ENCODE data around the gene FAAP100. TPM values are rescaled to one million over a fixed set of nuclear protein-coding genes. Genes with fewer than 3 reads are reported as not detected.

FAAP100 gene
- total RNA-seq, 1 donor, result 31.7 TPM

DNA sequence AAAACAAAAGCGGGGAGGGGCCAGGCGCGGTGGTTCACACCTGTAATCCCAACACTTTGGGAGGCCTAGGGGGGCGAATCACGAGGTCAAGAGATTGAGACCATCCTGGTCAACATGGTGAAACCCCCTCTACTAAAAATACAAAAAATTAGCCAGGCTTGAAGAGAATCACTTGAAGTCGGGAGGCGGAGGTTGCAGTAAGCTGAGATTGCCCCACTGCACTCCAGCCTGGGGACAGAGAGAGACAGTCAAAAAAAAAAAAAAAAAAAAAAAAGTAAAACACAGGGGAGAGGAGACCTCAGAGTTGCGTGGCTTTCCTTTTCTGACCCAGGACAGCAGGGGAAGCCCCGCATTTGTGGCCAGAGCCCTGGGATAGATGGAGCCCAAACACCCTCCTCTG lies 59.4 kb downstream of the FAAP100 start:
- no peak for DNase-seq (ENCODE audit: low read depth)
- TF ChIP-seq, protein P1, sequence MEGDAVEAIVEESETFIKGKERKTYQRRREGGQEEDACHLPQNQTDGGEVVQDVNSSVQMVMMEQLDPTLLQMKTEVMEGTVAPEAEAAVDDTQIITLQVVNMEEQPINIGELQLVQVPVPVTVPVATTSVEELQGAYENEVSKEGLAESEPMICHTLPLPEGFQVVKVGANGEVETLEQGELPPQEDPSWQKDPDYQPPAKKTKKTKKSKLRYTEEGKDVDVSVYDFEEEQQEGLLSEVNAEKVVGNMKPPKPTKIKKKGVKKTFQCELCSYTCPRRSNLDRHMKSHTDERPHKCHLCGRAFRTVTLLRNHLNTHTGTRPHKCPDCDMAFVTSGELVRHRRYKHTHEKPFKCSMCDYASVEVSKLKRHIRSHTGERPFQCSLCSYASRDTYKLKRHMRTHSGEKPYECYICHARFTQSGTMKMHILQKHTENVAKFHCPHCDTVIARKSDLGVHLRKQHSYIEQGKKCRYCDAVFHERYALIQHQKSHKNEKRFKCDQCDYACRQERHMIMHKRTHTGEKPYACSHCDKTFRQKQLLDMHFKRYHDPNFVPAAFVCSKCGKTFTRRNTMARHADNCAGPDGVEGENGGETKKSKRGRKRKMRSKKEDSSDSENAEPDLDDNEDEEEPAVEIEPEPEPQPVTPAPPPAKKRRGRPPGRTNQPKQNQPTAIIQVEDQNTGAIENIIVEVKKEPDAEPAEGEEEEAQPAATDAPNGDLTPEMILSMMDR (IDR thresholded peaks at IDR 0.05; ENCODE audit: insufficient read depth, low read length), result no peak
- no peak overlapping the region for H3K4me3 ChIP-seq (ENCODE audit: low read depth, low read length)

DNA sequence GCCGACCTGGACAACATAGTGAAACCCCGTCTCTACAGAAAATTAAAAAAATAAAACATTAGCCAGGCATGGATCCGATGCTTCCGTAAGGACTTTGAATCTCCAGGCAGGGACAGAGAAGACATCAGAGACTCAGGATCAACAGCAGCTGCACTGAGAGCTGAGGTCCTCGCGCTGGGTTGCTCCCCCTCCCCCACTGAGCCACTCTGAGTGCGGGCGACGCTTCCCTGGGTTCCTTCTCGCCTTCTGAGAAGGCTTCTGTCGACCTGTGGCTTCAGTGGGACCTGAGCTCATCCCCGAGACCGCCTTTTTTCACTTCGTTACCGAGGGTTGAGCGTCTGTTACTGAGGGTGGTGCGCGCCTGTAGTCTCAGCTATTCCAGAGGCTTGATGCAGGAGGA lies 60.0 kb downstream of the FAAP100 start:
- TF ChIP-seq, protein P1 (IDR thresholded peaks at IDR 0.05; ENCODE audit: insufficient read depth, low read length), result no peak
- no peak overlapping the region for H3K4me3 ChIP-seq (ENCODE audit: low read depth, low read length)
- no peak for DNase-seq (ENCODE audit: low read depth)

DNA sequence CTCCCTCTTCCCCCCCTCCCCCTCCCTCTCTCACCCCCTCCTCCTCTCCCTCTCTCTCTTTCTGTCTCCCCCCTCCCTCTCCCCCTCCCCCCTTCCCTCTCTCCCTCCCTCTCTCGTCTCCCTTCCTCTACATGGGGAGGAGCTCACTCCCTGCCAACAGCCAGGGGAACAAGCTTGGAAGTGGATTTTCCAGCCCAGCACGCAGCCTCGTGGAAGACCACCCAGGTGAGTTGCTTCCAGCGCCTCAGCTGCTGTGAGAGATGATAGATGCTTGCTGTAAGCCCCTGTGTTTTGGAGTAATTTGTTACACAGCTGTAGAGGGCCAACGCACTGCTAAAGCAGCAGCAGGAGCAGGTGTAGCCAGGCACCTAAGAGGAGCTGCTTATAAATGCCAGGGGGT lies 60.4 kb downstream of the FAAP100 start:
- DNase-seq (ENCODE audit: low read depth), result no peak
- H3K4me3 ChIP-seq (ENCODE audit: low read depth, low read length), result no peak overlapping the region
- TF ChIP-seq, protein P1 (IDR thresholded peaks at IDR 0.05; ENCODE audit: insufficient read depth, low read length), result no peak

DNA sequence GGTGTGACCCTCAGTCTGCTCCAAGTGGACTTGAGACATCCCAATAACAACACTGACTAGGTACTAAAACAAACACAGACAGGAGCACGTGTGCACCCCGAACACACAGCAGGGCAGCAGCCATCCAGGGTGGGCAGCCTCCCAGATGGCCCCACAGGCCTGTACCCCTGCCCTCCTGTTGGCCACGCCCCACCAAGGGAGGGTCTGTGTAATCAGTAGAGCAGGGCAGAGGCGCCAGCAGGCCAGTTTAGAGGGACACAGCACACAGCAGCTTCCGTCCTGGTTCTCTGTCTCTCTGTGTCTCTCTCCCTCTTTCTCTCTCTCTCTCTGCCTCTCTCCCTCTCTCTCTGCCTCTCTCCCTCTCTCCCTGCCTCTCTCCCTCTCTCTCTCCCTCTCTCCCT lies 61.0 kb downstream of the FAAP100 start:
- TF ChIP-seq, protein P1 (IDR thresholded peaks at IDR 0.05; ENCODE audit: insufficient read depth, low read length), result no peak
- H3K4me3 ChIP-seq (ENCODE audit: low read depth, low read length), result no peak overlapping the region
- DNase-seq (ENCODE audit: low read depth), result no peak

DNA sequence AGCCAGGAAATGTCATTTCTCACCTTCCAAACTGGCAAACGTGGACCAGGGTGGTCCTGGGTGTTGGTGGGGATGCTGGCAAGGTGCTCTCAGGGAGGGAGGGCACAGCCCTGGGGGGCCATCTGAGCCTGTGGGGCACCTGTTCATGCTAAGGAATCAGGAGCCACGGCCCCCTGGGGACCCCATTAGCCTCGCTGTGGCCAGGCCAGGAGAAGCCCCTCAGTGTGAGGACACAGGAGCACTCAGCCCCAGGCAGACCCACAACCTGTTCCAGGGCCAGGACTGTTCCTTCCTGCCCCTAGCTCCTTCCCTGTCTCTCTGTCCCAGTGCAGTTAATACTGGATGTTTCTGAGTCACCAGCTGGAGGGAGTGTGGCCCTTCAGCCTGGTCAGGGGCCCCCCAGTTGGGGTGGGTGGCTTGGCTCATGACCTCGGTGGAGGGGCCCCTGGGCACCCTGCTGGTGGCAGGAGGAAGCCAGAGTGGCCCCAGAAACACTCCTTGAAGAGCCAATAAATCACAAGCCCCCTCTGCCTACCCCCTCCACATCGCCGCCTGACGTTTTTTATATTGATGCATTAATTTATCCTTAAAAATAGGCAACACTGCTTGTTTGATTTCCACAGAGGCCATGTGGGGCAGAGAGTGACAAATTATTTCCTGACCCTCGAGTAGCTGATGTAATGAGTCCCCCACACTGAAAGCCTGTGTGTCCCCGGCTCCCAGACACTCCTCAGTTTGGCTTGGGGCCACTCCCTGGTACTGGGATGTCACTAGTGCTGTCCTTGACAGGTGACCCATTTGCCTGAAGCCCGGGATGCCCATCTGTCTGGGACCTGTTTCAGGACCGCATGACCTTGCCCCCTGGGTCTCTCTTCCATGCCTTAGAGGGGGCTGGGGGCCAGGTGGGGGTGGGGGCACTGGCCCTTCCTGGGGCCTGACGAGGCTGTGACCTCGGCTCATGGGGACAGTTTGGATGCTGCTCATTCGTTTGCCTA lies 61.9 kb downstream of the FAAP100 start:
- DNase-seq (ENCODE audit: low read depth), result no peak
- TF ChIP-seq, protein P1 (IDR thresholded peaks at IDR 0.05; ENCODE audit: insufficient read depth, low read length), result no peak
- H3K4me3 ChIP-seq (ENCODE audit: low read depth, low read length), result no peak overlapping the region

Small RNAs within 50 kb of the gene (small RNA-seq; reads per million reads assigned to genes)
- not detected for gene RF00019

Other genes with a start within 250 kb of the FAAP100 start
- 11.7 and 14.3 TPM in 2 replicates for gene BAHCC1, start 156.9 kb downstream of the FAAP100 start, total RNA-seq (ENCODE audit: low replicate concordance)
- 3,211 and 6,650 TPM in 2 replicates for gene ACTG1, start 39.6 kb downstream of the FAAP100 start, total RNA-seq (ENCODE audit: low replicate concordance)
- gene FSCN2, start 24.0 kb downstream of the FAAP100 start, total RNA-seq (ENCODE audit: low replicate concordance), result 1.3 and 1.8 TPM in 2 replicates
- gene NPLOC4, start 84.8 kb upstream of the FAAP100 start, total RNA-seq (ENCODE audit: low replicate concordance), result 34.4 and 60.3 TPM in 2 replicates
- gene TSPAN10, start 84.8 kb upstream of the FAAP100 start, total RNA-seq (ENCODE audit: low replicate concordance), result 2.7 and 4.5 TPM in 2 replicates
- 0.63 TPM in 1 of 2 replicates, not detected in the other for gene PDE6G, start 104.2 kb upstream of the FAAP100 start, total RNA-seq (ENCODE audit: low replicate concordance)
- 20.7 and 22.2 TPM in 2 replicates for gene OXLD1, start 114.3 kb upstream of the FAAP100 start, total RNA-seq (ENCODE audit: low replicate concordance)
- gene CCDC137, start 114.4 kb upstream of the FAAP100 start, total RNA-seq (ENCODE audit: low replicate concordance), result 7.0 and 12.0 TPM in 2 replicates
- 21.3 and 26.4 TPM in 2 replicates for gene ARL16, start 131.4 kb upstream of the FAAP100 start, total RNA-seq (ENCODE audit: low replicate concordance)
- gene HGS, start 131.7 kb upstream of the FAAP100 start, total RNA-seq (ENCODE audit: low replicate concordance), result 89.0 and 94.7 TPM in 2 replicates
- 19.2 and 23.7 TPM in 2 replicates for gene MRPL12, start 151.0 kb upstream of the FAAP100 start, total RNA-seq (ENCODE audit: low replicate concordance)
- gene SLC25A10, start 159.9 kb upstream of the FAAP100 start, total RNA-seq (ENCODE audit: low replicate concordance), result 4.1 and 19.3 TPM in 2 replicates

Measured in fibroblast of the aortic adventitia (primary cell).